ENCODE measurements around the gene STK36. TPM values are rescaled to one million over a fixed set of nuclear protein-coding genes. Genes with fewer than 3 reads are reported as not detected.

STK36 gene
- total and polyA plus RNA-seq, 10 of the 15 experiments (the other 5 are each of a cell fraction or from before 2014, with no cell fraction given): 4.0 to 22.8 (median 16.7) TPM

DNA sequence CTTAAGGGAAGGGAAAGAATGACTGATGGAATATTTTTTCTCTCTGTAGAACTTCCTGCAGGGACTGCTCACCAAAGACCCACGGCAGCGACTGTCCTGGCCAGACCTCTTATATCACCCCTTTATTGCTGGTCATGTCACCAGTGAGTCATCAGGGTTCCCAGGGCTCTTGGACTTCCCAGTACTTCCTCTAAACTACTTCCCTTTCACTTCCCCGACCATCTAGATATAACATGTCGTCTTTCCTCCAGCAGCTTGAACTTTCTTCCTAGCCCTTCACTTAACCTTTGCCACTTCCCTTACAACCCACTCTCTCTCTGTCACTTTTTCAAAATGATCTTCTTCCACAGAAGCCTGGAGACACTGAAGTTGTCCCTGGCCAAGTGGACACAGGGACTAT lies 7.2 kb downstream of the STK36 start:
- ATAC-seq: no peak
- Histone ChIP-seq H2AFZ (ENCODE audit: control insufficient read depth, low read depth, low read length) (no peak overlapping the region), H3K4me2 (ENCODE audit: control insufficient read depth, insufficient read depth) (no peak overlapping the region), H4K20me1 (ENCODE audit: control insufficient read depth, insufficient read depth) (no peaks in the 10 kb centered on the region), H3K4me3 (no peak overlapping the region), H3K79me2 (ENCODE audit: control insufficient read depth, insufficient read depth, low read length) (no peaks in the 10 kb centered on the region), H3K9ac (ENCODE audit: control insufficient read depth, insufficient read depth, low read length) (no peak overlapping the region), H3K4me1 (ENCODE audit: control insufficient read depth, insufficient read depth, low read length) (no peaks in the 10 kb centered on the region), H3K36me3 (ENCODE audit: control insufficient read depth in 2 of 2, insufficient read depth in 2 of 2, low read length in 1 of 2) (no peaks in the 10 kb centered on the region), H3K9me3 (replicated peaks; ENCODE audit: control insufficient read depth, insufficient read depth, low read length) (no peaks in the 10 kb centered on the region), H3K27me3 (replicated peaks in 1 of 2; ENCODE audit: control insufficient read depth in 2 of 2, insufficient read depth in 2 of 2, low read length in 1 of 2) (no peaks in the 10 kb centered on the region), H3K27ac (ENCODE audit: control insufficient read depth, insufficient read depth) (no peak overlapping the region)
- intact Hi-C loops (cut with micrococcal nuclease; ENCODE audit: unreplicated experiment) (no loop called here), in situ Hi-C loops (cut with MboI) (no loop called here)
- TF ChIP-seq POLR2AphosphoS2 (IDR thresholded peaks at IDR 0.05; ENCODE audit: low read depth, low read length) (no peak), SP1 (IDR thresholded peaks at IDR 0.05; ENCODE audit: low read depth, low read length) (no peak), ZNF24 (IDR thresholded peaks at IDR 0.05) (no peak), NR2C2 (IDR thresholded peaks at IDR 0.05; ENCODE audit: borderline replicate concordance, control insufficient read depth, insufficient read length, low read depth) (no peak), YBX1 (IDR thresholded peaks at IDR 0.05) (no peak), EP300 (IDR thresholded peaks at IDR 0.05; ENCODE audit: borderline replicate concordance in 1 of 2, control insufficient read depth in 1 of 2, low read depth in 2 of 2, low read length in 2 of 2) (no peak), NFXL1 (IDR thresholded peaks at IDR 0.05; ENCODE audit: borderline replicate concordance) (no peak), SRF (IDR thresholded peaks at IDR 0.05; ENCODE audit: low read depth in 2 of 2, low read length in 2 of 2) (no peak), RAD51 (IDR thresholded peaks at IDR 0.05) (no peak), CREB1 (IDR thresholded peaks at IDR 0.05; ENCODE audit: low read depth) (no peak), NRF1 (conservative IDR thresholded peaks at IDR 0.05; ENCODE audit: low read depth, low read length) (no peak), SMARCA5 (IDR thresholded peaks at IDR 0.05) (no peak), RELA (IDR thresholded peaks at IDR 0.05; ENCODE audit: borderline replicate concordance, partially characterized antibody) (no peak), HCFC1 (IDR thresholded peaks at IDR 0.05; ENCODE audit: low read length) (no peak)
- TF ChIP-seq, protein P1, sequence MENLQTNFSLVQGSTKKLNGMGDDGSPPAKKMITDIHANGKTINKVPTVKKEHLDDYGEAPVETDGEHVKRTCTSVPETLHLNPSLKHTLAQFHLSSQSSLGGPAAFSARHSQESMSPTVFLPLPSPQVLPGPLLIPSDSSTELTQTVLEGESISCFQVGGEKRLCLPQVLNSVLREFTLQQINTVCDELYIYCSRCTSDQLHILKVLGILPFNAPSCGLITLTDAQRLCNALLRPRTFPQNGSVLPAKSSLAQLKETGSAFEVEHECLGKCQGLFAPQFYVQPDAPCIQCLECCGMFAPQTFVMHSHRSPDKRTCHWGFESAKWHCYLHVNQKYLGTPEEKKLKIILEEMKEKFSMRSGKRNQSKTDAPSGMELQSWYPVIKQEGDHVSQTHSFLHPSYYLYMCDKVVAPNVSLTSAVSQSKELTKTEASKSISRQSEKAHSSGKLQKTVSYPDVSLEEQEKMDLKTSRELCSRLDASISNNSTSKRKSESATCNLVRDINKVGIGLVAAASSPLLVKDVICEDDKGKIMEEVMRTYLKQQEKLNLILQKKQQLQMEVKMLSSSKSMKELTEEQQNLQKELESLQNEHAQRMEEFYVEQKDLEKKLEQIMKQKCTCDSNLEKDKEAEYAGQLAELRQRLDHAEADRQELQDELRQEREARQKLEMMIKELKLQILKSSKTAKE (IDR thresholded peaks at IDR 0.05; ENCODE audit: low read depth, poor library complexity, severe bottlenecking): no peak
- TF ChIP-seq, protein P2, sequence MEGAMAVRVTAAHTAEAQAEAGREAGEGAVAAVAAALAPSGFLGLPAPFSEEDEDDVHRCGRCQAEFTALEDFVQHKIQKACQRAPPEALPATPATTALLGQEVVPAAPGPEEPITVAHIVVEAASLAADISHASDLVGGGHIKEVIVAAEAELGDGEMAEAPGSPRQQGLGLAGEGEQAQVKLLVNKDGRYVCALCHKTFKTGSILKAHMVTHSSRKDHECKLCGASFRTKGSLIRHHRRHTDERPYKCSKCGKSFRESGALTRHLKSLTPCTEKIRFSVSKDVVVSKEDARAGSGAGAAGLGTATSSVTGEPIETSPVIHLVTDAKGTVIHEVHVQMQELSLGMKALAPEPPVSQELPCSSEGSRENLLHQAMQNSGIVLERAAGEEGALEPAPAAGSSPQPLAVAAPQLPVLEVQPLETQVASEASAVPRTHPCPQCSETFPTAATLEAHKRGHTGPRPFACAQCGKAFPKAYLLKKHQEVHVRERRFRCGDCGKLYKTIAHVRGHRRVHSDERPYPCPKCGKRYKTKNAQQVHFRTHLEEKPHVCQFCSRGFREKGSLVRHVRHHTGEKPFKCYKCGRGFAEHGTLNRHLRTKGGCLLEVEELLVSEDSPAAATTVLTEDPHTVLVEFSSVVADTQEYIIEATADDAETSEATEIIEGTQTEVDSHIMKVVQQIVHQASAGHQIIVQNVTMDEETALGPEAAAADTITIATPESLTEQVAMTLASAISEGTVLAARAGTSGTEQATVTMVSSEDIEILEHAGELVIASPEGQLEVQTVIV (IDR thresholded peaks at IDR 0.05; ENCODE audit: borderline replicate concordance, partially characterized antibody): no peak
- TF ChIP-seq, protein P3, sequence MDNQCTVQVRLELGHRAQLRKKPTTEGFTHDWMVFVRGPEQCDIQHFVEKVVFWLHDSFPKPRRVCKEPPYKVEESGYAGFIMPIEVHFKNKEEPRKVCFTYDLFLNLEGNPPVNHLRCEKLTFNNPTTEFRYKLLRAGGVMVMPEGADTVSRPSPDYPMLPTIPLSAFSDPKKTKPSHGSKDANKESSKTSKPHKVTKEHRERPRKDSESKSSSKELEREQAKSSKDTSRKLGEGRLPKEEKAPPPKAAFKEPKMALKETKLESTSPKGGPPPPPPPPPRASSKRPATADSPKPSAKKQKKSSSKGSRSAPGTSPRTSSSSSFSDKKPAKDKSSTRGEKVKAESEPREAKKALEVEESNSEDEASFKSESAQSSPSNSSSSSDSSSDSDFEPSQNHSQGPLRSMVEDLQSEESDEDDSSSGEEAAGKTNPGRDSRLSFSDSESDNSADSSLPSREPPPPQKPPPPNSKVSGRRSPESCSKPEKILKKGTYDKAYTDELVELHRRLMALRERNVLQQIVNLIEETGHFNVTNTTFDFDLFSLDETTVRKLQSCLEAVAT (IDR thresholded peaks at IDR 0.05): no peak
- POLR2A ChIA-PET: no interaction called here
- FAIRE-seq: no peak
- no peak for DNase-seq (ENCODE audit: low read depth, low spot score)
- SMC1A ChIA-PET (ENCODE audit: uncharacterized antibody, unreplicated experiment): interaction anchor here (1.5 kb wide), 1 partner anchor 8 kb away, joined by 3 read pairs; no protein-coding TSS in a partner anchor
- no TSS peak for BruUV-seq (replicated peaks)
- WGBS (ENCODE audit: insufficient coverage, insufficient replicate concordance, low lambda C conversion rate, missing lambda C conversion rate): 47% methylated on average over 4 of the region's 4 CpGs
- RAD21 ChIA-PET (ENCODE audit: unreplicated experiment): no interaction called here
- CTCF ChIA-PET: no interaction called here
